H1 (cell line): ENCODE results near the gene ODF4. TPM values are rescaled to one million over a fixed set of nuclear protein-coding genes. Genes with fewer than 3 reads are reported as not detected.

Source experiments
- ASH2L ChIP-seq: fragments of 200-600, 300-600 bp; sonication (generic); IDR thresholded peaks from one replicate; pipeline ENCODE4 v1.7.1; 2017; ENCODE audit warnings: low read length
- CHD1 ChIP-seq: IDR thresholded peaks from 2 replicates; pipeline ENCODE4 v1.6.1; 2012; ENCODE audit warnings: low read depth, low read length, improper control_type of control experiment
- CTBP2 ChIP-seq: IDR thresholded peaks from 2 replicates; pipeline ENCODE4 v1.7.0; 2011; ENCODE audit warnings: borderline replicate concordance, mild to moderate bottlenecking, moderate library complexity, mixed read lengths, low read length; ENCODE audit not compliant: insufficient read depth, insufficient read length
- MAX ChIP-seq: IDR thresholded peaks from 2 replicates; pipeline ENCODE4 v1.6.1; 2012; ENCODE audit warnings: inconsistent platforms
- PHF8 ChIP-seq: fragments of 200-600 bp; sonication (generic); conservative IDR thresholded peaks from 2 replicates; pipeline ENCODE4 v1.7.1; 2012; ENCODE audit warnings: low read depth, mild to moderate bottlenecking, inconsistent platforms, low read length, moderate library complexity
- RNF2 ChIP-seq: fragments of 200-900, 300-1000 bp; sonication (generic); IDR thresholded peaks from 2 replicates; pipeline ENCODE4 v1.7.1; 2016; ENCODE audit warnings: borderline replicate concordance, low read depth, mild to moderate bottlenecking, antibody characterized with exemption, low read length; ENCODE audit not compliant: poor library complexity, severe bottlenecking; ENCODE audit errors: missing control alignments
- SAP30 ChIP-seq: fragments of 300-600 bp; sonication (generic); IDR thresholded peaks from 2 replicates; pipeline ENCODE4 v1.7.1; 2012; ENCODE audit warnings: low read length, moderate library complexity, mild to moderate bottlenecking, inconsistent platforms; ENCODE audit not compliant: insufficient read depth, insufficient replicate concordance
- SIRT6 ChIP-seq: IDR thresholded peaks from one replicate; pipeline ENCODE4 v1.7.1; 2012; ENCODE audit warnings: low read length, inconsistent platforms
- TCF12 ChIP-seq: IDR thresholded peaks from 2 replicates; pipeline ENCODE4 v1.6.1; 2011; ENCODE audit warnings: low read depth, mild to moderate bottlenecking, low read length
- polyA plus RNA-seq, 7 experiments: library from polyadenylated mRNA; depleted of rRNA in 3 of 7; stranded (reverse) in 5 of 7; unstranded in 2 of 7; fragments of >200 nt in 5 of 7; fragments of 200-250 nt in 2 of 7; gene quantifications; 1 replicate in 5 of 7; 2 replicates in 1 of 7; 4 replicates in 1 of 7; pipeline versions ENCODE4 v1.2.1 to v1.2.3, GENCODE V29; 2011 to 2013; ENCODE audit warnings: missing spikeins in 2 of 7, mixed read lengths in 2 of 7
- total RNA-seq: library from RNA; stranded (reverse); fragmentation: NEBNext Ultra II Directional; extraction: Animal tissue kit (Norgen Biotek cat#: 25700); gene quantifications from 2 replicates; pipeline ENCODE4 v1.2.1, GENCODE V29; 2021
- TF ChIP-seq, protein P1 (sequence below), 3 experiments: IDR thresholded peaks; 1 replicate in 2 of 3; 2 replicates in 1 of 3; pipeline versions ENCODE4 v1.5.1 to v1.6.1; 2011; ENCODE audit warnings: low read length in 3 of 3, mild to moderate bottlenecking in 3 of 3, inconsistent platforms in 2 of 3, low read depth in 1 of 3, moderate library complexity in 1 of 3; ENCODE audit not compliant: insufficient read depth in 1 of 3; ENCODE audit errors: control extremely low read depth in 1 of 3

ODF4 gene
- total and polyA plus RNA-seq, 2 of the 8 experiments (the other 6 are each of a cell fraction or from before 2014, with no cell fraction given), result not detected

GRCh38 chr17:8318010-8318935 lies 21.4 kb upstream of the ODF4 start (continued):
- TF ChIP-seq PHF8 (no peak), CHD1 (no peak), ASH2L (no peak), SAP30 (no peak), CTBP2 (no peak), RNF2 (no peak), TCF12 (no peak), SIRT6 (no peak), MAX (no peak)
- TF ChIP-seq, protein P1, sequence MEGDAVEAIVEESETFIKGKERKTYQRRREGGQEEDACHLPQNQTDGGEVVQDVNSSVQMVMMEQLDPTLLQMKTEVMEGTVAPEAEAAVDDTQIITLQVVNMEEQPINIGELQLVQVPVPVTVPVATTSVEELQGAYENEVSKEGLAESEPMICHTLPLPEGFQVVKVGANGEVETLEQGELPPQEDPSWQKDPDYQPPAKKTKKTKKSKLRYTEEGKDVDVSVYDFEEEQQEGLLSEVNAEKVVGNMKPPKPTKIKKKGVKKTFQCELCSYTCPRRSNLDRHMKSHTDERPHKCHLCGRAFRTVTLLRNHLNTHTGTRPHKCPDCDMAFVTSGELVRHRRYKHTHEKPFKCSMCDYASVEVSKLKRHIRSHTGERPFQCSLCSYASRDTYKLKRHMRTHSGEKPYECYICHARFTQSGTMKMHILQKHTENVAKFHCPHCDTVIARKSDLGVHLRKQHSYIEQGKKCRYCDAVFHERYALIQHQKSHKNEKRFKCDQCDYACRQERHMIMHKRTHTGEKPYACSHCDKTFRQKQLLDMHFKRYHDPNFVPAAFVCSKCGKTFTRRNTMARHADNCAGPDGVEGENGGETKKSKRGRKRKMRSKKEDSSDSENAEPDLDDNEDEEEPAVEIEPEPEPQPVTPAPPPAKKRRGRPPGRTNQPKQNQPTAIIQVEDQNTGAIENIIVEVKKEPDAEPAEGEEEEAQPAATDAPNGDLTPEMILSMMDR (IDR thresholded peaks at IDR 0.05; ENCODE audit: control extremely low read depth in 1 of 3, insufficient read depth in 1 of 3, low read depth in 1 of 3, low read length in 3 of 3), result no peak
